Ovary (tissue), 3 donors: ENCODE data around the gene AFF1.

Source experiments
- POLR2A ChIP-seq: fragments of 450-650 bp; IDR thresholded peaks from one replicate; pipeline ENCODE4 v1.6.1; 2017; ENCODE audit warnings: antibody characterized with exemption, mild to moderate bottlenecking, moderate library complexity
- TF ChIP-seq, protein P1 (sequence below), 3 donors: fragments of 450-650 bp in 2 of 3; fragments of 200-600 bp in 1 of 3; IDR thresholded peaks; one replicate each; pipeline versions ENCODE4 v1.5.1 to v1.8.0; 2016 to 2022; ENCODE audit warnings: antibody characterized with exemption in 3 of 3, mild to moderate bottlenecking in 1 of 3
- donor health status: DM: no; HTN: no; CAD: no.

DNA sequence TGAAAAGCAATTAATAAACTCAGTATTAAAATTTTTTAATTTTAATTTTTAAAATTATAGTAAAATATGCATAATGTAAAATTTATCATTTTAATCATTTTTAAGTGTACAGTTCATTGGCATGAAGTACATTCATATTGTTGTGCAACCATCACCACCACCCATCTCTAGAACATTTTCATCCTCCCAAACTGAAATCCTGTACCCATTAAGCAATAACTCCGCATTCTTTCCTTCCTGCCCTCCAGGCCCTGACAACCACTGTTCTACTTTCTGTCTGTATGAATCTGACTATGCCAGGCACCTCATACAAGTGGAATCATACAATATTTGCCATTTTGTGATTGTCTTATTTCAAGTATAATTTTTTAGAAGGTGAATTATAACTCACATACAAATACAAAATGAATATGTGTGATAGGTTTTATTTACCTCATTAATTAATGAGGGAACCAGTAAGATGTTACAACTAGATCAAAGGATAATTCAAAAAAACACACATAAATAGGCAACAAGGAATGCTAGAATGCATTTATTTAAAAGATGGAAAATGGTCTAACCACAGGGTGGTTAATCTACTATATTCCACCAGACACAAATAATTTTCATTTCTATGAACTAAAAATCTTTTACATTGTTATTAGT, 13.1 kb upstream of the AFF1 start:
- no peak for TF ChIP-seq POLR2A
- TF ChIP-seq, protein P1, sequence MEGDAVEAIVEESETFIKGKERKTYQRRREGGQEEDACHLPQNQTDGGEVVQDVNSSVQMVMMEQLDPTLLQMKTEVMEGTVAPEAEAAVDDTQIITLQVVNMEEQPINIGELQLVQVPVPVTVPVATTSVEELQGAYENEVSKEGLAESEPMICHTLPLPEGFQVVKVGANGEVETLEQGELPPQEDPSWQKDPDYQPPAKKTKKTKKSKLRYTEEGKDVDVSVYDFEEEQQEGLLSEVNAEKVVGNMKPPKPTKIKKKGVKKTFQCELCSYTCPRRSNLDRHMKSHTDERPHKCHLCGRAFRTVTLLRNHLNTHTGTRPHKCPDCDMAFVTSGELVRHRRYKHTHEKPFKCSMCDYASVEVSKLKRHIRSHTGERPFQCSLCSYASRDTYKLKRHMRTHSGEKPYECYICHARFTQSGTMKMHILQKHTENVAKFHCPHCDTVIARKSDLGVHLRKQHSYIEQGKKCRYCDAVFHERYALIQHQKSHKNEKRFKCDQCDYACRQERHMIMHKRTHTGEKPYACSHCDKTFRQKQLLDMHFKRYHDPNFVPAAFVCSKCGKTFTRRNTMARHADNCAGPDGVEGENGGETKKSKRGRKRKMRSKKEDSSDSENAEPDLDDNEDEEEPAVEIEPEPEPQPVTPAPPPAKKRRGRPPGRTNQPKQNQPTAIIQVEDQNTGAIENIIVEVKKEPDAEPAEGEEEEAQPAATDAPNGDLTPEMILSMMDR (IDR thresholded peaks at IDR 0.05): no peak
